IPS DF 4.7 (cell line): ENCODE results near the gene CDT1.
"Not testable (repeated sequence)": the region's sequence is repeated elsewhere in the genome, so short reads cannot be mapped to it uniquely, and the experiment has no call there.

ENCODE experiments used
- DNase-seq: peaks from one replicate; pipeline ENCODE4 v3.0.0-alpha.2; 2013; ENCODE audit warnings: low spot score; ENCODE audit errors: extremely low read depth

Gene CDT1

DNA sequence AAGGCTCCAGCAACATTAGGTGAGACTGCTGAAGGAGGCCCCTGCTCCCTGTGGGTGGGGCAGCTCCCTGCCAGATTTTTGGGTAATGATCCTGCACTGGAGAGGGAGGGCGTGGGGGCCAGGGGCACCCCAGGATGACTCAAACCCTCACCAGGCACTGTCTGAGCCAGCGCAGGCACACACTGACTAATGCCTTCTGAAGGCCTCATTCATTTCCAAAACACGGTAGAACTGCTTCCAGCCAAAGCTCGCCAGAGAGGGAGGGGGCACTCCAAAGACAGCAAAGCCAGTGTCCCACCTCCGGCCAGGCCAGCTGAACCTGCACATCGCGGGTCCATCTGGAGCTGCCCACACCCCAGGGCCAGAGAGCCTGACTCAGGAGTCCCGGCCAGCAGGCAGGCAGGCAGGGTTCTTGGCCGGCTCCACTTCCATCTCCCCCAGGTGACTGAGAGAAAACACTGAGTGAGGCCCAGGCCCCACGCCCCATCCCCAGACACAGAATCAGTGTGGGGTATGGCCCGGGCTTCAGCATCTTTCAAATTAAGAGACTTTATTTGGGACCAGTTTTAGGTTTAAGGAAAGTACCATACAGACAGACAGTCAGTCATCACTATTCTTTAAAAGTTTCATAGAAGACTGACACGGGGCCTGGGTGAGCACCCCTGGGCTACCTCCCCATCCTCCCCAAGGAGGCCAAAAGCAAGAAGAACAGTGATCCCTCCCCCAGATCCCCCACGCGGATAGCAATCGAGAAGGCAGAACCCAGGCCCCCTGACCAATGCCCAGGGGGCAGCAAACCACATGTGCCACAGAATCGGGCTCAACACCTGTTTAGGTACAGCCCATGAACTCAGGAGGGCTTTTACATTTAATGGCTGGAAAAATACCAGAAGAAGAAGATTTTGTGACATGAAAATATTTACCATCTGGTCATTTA, 20.9 kb upstream of the CDT1 start:
- DNase-seq = no peak

DNA sequence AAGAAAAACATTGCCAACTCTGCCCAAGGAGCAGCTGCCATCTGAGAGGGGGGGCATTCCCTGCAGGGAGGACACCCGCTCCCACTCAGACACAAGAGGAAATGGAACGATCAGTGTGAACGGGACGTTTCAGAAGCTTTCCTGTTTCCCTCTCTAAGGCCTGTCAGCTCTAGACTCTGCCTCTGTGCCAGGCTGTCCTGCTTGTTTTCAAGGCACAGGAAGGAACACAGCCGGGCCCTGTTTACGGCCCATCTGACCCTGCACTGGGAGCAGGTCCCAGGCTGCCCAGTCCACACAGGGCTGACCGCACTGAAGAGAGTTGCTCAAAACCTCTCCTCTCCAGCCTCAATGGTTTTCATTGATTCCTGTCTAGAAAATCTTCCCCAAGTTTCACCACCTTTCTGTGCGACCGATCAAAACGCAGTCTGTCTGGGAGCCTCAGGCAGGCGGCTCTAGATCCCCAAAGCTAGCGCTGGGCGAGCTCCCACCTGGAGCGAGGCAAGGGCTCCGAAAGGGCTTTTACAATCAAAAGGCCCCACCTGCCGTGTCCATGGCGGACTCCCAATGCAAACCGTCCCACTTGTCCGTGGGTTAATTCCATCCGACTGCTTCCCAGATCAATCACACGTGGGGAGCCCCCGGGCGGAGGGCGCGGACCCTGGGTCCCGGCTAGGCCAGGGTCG, 20.1 kb upstream of the CDT1 start:
- DNase-seq = no peak

DNA sequence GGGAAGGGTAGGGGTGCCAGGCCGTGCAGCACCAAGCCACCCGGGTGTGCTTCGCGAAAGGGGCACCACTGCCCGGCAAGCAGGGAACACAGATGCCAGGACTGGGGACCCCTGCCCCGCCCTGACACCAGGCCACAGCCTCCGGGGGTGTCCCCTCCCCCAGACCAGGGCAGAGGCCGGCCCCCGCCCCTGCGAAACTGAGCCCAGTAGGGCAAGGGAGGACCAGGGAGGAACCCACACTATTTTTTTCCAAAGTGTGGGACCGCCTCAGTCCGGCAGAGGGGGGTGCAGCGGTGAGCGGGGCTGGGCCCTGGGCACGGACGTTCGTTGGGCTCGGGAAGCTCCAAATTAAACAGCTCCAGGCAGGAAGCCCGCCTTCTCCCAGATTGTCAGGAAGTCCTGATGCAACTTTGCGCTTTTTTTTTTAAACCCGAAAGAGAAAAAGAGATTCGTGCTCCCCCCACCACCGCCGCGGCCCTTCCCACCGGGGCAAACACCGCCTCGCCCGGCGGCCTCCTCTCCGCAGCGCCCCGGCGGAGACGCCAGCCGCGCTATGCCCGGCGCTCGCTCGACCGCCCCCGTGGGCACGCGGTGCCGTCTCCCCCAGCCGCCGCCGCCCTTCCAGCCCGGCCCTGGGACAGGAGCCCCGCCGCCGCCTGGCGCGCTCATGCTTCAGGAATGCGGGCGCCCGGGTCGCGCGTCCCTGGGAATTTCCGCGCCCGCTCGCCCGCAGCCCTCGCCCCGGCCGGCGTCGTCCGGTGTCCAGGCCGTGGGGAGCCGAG, 19.3 kb upstream of the CDT1 start:
- no peak for DNase-seq

DNA sequence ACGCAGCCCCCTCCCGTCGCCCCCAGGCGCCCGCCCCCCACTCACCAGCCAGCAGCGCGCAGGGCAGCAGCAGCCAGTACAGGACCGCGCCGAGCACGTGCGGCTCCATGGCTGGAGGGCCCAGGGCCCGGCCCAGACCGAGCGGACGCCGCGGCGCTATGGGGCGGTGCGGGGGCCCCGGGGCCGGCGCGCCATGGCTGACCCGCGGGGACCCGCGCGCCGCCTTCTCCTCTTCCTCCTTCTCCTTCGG, 18.8 kb upstream of the CDT1 start:
- no peak for DNase-seq

DNA sequence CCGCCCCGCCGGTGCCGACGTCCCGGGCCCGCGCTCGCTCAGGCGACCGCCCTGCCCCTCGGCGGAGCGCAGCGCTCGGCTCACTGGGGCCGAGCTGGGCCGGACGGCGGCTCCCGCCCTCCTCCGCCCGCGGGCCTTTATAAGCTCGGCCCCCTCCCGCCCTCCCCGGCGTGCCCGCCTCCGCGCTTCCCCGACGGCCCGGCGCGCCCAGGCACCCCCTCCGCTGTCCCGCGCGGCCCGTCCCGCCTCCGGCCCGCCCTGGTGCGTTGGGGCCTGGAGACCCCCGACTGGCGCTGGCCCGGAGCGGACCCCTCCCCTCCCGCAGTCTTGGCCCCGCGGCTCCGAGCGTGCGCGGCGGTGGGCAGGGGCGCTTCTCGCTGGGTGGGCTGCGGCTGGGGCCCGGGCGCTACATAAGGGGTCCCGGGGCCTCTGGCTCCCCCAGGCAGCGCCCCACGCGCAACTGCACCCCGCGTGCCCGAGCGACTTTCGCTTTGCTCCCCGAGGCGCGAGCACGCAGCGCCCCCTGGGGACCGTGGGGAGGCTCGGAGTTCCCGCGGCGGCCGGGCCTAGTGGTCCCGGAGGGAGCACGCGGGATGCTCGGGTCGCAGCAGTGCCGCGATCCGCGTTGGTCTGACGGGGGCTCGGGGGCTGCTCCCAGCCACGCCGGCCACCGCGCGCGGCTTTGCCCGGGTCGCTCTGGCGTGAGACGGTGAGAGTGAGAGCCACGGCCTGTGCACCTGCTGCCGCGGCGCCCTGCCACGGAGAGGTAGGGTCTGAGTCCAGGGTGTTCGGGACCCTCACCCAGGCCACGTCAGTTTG, 18.3 kb upstream of the CDT1 start, which contains the start of gene PIEZO1:
Gene PIEZO1, minus strand, starts transcription at position 115 of the 819 bp plus-strand sequence. CDS start 256 bp downstream, outside the sequence.
- DNase-seq = no peak

DNA sequence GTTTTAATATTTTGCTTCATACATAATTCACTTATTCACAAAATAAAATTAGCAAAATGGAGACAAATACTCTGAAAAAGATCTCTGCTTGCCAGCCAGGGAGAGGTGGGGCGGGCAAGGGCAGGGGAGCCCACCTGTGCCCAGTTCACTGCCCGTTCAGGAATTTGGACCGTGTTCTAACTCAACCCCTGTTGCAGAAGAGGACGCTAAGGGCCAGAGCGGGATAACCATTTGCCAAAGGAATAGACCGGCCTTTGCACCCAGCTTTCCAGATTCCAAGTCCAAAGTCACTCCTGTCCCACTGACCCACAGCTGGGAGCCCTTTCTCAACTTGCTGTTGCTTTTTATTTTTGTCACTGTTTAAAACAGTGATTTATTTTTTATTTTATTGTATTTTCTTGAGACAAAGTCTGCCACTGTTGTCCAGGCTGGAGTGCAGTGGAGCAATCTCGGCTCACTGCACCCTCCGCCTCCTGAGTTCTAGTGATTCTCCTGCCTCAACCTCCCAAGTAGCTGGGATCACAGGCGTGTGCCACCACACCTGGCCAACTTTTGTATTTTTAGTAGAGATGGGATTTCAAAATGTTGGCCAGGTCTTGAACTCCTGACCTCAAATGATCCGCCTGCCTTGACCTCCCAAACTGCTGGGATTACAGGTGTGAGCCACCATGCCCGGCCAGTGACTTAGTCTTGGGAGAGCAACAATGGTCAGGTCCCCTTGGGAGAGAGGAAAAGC, 15.8 kb upstream of the CDT1 start:
- DNase-seq = no peak

DNA sequence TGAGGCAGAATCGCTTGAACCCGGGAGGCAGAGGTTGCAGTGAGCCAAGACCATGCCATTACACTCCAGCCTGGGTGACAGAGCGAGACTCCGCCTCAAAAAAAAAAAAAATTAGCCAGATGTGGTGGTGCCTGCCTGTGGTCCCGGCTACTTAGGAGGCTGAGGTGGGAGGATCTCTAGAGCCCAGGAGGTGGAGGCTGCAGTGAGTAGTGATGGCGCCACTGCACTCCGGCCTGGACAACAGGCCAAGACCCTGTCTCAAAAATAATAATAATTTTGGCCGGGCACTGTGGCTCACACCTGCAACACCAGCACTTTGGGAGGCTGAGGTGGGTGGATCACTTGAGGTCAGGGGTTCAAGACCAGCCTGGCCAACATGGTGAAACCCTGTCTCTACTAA, 14.8 kb upstream of the CDT1 start:
- DNase-seq = not testable (repeated sequence)

DNA sequence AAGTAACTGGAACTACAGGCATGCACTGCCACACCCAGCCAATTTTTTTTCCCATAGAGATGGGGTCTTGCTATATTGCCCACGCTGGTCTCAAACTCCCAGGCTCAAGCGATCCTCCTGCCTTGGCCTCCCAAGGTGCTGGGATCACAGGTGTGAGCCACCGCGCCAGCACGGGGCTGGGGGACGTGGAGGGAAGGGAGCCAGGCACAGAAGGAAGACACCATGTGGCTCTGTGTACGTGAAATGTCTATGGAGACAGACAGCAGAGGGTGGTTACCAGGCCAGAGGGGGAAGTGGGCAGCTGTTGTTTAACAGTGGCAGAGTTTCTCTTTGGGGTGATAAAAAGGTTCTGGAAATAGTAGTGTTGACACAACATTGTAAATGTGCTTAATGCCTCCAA, 14.0 kb upstream of the CDT1 start:
- DNase-seq = no peak

DNA sequence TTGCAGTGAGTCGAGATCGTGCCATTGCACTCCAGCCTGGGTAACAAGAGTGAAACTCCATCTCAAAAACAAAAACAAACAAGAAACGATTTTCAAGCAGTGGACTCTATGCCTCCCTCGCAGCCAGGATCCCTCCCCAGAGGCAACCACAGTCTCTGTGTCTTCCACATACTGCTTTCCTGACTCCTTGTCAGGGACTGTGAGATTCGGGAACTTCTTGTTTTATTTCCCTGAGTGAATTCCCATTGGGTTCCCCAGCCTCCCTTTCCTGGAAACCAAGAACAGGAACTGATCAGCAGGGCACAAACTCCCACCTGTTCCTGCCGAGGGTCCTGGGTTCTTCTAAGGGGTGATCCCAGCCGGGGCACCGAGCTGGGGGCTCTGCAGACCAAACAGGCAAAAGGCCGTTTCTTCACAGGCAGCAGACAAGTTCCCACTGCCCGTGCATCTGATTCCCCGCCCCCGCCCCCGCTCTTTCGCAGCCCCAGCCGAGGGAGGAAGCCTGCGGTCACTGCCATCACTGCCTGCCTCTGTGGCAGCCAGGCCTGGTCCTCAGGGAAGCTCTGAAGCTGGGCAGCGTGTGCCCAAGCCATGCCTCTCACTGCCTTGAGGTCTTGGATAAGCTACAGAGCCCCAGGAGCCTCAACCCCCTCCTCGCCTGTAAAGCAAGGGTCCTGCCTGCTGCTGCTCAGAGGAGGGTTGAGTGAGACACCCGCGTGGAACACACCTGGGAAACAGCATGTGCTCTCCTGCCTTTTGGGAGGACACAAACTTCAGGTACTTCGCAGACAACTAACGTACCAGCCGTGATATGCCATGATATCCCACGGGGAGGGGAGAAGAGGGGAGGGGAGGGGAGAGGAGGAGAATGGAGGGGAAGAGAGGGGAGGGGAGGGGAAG, 13.0 kb upstream of the CDT1 start:
- no peak for DNase-seq

DNA sequence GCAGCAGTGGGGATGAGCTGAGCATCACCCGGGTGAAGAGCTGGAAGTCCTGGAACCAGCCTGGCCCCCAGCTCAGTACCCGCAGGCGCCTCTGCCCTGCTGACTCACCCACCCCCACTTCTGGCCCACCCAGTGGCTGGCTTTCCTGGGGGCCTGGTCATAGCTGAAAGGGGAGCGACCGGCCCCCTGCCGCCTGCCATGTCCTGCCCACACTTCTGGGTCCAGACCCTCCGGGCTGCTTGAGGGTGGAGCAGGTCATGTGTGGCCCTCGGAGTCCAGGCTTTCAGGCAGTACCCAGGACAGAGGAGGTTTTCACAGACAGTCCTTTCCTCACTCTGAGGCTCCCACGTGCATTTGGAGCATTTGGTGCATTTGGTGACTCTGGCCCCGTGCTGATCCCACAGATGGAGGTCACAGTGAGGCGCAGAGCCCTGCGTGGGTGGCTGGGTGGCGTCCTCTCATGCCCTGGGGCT, 11.5 kb upstream of the CDT1 start:
- DNase-seq = no peak

DNA sequence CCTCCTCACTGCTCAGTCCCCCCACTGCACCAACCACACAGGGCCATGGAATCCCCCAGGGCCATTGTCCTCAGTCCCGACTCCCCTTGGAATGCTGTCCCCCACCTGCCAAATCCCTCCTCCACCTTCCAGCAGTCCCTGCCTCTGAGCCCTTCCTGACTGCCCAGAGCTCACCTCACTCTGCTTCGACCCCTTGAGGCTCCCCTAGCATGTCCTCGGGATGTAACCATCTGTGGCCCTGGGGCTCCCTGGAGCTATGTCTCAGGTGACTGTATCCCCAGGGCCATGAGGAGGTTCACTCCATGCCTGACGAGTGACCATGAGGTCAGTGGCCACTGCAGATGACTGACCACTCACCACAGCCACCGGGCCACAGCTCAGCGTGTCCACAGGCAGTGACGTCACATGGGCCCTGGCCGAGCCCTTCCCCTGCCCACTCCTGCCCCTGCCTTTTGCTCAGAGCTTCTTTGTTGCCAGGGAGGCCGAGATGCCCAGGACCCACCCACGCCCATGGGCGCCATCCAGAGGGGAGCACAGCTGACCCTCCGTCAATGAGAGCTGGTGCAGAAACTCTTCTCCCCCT, 10.8 kb upstream of the CDT1 start:
- DNase-seq = no peak

DNA sequence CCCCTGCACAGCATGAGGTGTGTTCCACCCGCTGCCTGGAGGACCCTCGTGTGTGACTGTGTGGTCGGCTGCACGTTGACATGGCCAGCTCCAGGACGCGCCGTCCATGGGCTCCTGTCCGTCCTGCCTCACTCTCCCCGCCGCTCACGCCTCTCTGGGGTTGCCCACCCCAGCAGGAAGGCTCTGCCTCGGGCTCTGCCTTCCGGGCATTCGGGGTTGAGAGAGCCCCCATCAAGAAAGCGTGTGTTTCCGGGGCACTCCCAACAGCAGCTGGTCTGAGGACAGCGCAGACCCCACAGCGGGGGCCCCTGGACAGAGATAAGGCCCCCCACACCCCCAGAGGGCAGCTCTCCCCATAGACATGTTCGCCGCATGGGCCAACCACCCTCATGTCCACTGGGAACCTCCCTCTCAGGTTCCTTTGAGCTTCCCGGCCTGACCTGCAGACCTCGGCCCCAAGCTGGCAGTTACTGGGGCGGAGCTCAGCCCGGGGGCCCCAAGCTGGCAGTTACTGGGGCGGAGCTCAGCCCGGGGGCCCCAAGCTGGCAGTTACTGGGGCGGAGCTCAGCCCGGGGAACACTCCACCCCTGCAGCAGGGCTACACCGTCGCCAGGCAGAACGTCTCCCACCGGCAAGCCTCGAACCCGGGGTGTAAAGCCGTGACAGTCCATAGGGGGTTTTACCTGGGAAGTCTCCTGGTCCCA, 10.2 kb upstream of the CDT1 start:
- DNase-seq = no peak

DNA sequence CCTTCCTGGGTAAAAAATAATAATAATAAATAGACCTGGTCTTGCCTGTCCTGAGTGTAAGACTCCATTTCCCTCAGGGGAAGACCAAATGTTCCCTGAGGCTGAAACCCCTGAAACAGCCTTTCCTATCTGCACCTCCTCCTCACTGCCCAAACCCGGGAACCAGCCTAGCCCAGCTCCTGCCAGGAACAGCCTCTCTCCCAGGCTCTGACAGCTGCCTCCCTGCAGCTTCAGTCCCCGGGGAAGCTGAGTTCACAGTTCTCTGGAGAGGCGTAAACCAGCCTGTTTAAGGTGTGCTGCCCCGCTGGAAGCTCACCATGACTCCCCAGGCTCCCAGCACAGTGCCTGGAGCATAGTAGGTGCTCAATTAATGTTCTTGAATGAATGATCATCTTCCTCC, 7.3 kb upstream of the CDT1 start:
- DNase-seq = no peak

DNA sequence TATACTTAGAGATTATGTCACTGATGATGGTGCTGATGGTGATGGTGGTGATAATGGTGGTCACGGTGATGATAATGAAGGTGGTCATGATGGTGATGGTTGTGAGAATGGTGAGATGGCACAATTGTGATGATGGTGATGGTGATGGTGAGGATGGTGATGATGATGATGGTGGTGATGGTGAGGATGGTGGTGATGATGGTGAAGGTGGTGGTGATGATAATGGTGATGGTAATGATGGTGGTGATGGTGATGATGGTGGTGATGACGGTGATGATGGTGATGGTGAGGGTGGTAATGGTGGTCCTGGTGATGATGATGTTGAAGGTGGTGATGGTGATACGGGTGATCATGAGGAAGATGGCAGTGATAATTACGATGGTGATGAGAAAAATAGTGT, 5.5 kb upstream of the CDT1 start:
- no peak for DNase-seq

DNA sequence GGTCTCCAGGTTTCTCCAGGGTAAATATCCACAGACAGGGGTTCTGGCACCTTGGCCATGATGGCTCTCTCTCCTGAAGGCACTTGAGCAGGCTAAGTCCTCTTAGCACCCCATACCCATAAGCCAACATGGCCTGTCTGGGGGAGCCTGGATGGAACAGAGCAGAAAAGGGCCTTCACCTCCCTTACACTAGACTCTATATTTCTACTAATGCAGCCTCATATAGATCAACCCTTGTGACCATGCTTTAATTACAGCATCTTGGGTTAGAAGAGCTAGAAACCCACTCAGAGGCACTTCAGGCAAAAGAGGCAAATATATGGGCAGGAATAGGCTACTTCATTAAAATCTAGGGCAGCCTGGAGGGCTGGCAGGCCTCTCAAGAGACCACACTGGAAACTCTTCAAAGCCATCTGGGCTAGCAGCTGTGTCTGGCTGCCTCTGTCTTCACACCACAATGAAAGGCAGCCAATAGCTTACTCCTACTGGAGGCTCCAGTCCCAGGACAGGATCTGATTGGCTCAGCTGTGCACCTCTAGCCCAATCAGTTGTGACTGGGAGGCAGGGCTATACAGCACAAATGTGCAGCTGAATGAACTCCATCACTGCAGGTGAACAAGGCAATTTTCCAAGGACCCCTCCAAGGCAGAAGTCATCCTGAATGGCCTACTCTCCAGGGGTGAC, 4.7 kb upstream of the CDT1 start:
- DNase-seq = no peak

DNA sequence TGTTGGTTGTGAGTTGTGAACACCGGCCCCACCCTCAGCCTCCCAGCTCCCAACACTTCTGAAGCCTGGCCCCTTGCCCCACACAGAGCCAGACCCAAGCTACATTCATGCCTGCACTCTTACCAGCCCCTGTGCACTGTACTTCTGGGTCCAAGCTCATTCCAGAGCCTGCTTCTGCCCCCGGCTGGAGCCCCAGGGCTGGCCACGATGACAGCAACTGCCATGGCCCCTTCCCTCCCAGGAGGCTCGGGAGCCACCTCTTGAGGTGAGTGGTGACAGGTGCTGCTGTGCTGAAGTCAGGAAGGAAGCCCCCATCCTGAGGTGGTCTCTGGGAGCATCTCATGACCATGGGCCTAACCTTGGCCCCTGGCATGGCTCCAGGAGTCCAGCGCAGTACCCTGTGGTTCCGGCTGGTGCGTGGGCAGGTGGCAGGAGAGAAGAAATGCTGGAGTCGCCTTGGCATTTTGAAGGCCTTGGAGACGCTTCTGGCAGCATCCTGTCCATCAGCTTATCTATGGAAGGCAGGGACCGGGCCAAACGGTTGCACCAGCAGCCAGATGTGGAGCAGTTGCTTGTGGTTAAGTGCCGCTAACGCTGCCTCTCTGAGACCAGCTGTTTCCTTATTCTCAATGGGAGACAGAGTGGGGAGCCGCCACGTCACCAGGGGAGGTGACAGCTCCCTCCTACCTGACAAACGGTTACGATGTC, 3.9 kb upstream of the CDT1 start:
- no peak for DNase-seq

DNA sequence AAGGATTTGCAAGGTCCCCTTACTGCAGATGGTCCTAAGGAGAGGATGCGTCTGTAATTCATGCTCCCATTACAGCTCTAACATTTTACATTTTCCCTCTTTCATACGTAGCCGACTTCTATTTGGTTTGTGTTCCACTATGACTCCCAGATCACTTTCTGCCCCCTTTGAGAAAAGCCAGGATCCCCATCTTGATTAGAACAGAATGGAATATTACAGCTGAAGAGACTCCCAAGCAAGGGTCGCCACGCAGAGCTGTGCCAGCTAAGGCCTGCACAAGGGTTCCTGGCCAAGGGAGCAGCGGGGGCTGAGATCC, 3.4 kb upstream of the CDT1 start:
- no peak for DNase-seq

DNA sequence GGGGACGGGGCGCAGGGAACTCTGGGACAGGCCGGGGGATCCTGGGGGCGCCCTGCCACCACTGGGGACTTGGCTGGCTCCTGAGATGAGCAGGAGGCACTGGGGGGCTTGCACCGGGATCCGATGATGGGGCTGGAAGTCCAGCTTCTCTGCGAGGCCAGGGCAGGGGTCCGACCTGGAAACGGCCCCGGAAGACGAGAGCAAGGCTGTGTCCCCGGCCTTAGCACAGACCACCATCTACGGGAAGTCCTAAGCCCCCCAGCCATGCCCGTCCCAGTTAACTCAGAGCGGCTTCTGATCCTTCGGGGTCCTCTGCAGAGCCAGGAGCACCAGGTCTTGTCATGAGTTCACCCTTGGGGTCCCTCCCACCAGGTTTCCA, 573 bp downstream of the CDT1 start:
- DNase-seq = no peak
